Adrenal gland (tissue), 12 donors: Measurements from ENCODE around the gene FSIP2. TPM values are rescaled to one million over a fixed set of nuclear protein-coding genes. Genes with fewer than 3 reads are reported as not detected.

ENCODE experiments used
- DNase-seq, 7 donors: peaks; one replicate each; pipeline ENCODE4 v3.0.0-alpha.2; 2019 to 2020
- H3K27ac ChIP-seq, 5 donors: fragments of 200-600 bp; sonication (generic) in 4 of 5; 1 replicate in 3 of 5; 2 replicates in 2 of 5; pipeline versions ENCODE4 v1.5.1 to v1.8.0; 2016 to 2020; ENCODE audit warnings: mild to moderate bottlenecking in 1 of 5
- H3K27me3 ChIP-seq: fragments of 200-600 bp; 2 replicates; pipeline ENCODE4 v1.8.0; 2021
- H3K36me3 ChIP-seq, 2 donors: fragments of 200-600 bp; replicated peaks in 1 of 2; 1 replicate in 1 of 2; 2 replicates in 1 of 2; pipeline versions ENCODE4 v1.5.1 to v1.8.0; 2018 to 2022
- H3K4me1 ChIP-seq, 2 donors: fragments of 200-600 bp; replicated peaks in 1 of 2; 1 replicate in 1 of 2; 2 replicates in 1 of 2; pipeline versions ENCODE4 v1.5.1 to v1.8.0; 2018 to 2021
- H3K4me3 ChIP-seq, 4 donors: fragments of 200-600 bp; sonication (generic) in 3 of 4; one replicate each; pipeline ENCODE4 v1.5.1; 2016 to 2018
- H3K9me3 ChIP-seq, 3 donors: fragments of 200-600 bp; sonication (generic) in 1 of 3; replicated peaks in 1 of 3; 1 replicate in 2 of 3; 2 replicates in 1 of 3; pipeline versions ENCODE4 v1.5.1 to v1.8.0; 2016 to 2021
- CTCF ChIP-seq, 6 experiments: fragments of 450-650 bp in 4 of 6; fragments of 200-600 bp in 2 of 6; sonication (generic) in 1 of 6; IDR thresholded peaks; 1 replicate in 5 of 6; 2 replicates in 1 of 6; pipeline versions ENCODE4 v1.5.1 to v1.8.0; 2016 to 2021; ENCODE audit warnings: antibody characterized with exemption in 6 of 6, mild to moderate bottlenecking in 2 of 6, moderate library complexity in 1 of 6
- POLR2A ChIP-seq, 2 donors: fragments of 450-650 bp; IDR thresholded peaks; one replicate each; pipeline ENCODE4 v1.6.1; 2017; ENCODE audit warnings: antibody characterized with exemption in 2 of 2, mild to moderate bottlenecking in 2 of 2, moderate library complexity in 1 of 2
- WGBS, 4 donors: extraction: QIAGEN DNeasy Blood & Tissue Kit in 2 of 4; methylation state at CpG; one replicate each; pipeline versions ENCODE4 v1.1.5 to v1.1.7; 2013 to 2017; 5-methylcytosine and 5-hydroxymethylcytosine counted together
- intact Hi-C, 2 donors: fragments of 100-400 bp; cut with DNase I; formaldehyde crosslinking; loops; one replicate each; pipeline versions ENCODE4 v1.14.1 to v1.15.0; 2022 to 2023
- polyA plus RNA-seq, 3 donors: library from polyadenylated mRNA; stranded (reverse); fragments of 200-250 nt in 2 of 3; fragments of 350-450 nt in 1 of 3; fragmentation: Illumina TruSeq in 1 of 3; extraction: RNeasy Lipid Tissue Mini Kit (QIAGEN cat#74804) in 1 of 3; gene quantifications; one replicate each; pipeline ENCODE4 v1.2.3, GENCODE V29; 2013 to 2014
- total RNA-seq, 9 donors: library from RNA; depleted of rRNA in 4 of 9; stranded (reverse); fragments of >200 nt in 4 of 9; fragments of 120-200 nt in 1 of 9; fragmentation: NEBNext Ultra II Directional in 1 of 9; extraction: Animal tissue kit (Norgen Biotek cat#: 25700) in 1 of 9; gene quantifications; one replicate each; pipeline versions ENCODE4 v1.1.0 to v1.2.4, GENCODE V29; 2013 to 2023
- donor health status: healthy with polysubstance abuse.
- donor health status: Bipolar disorder and iron deficiency.
- donor health status: DM: yes; HTN: yes; CAD: no.
- donor health status: DM: no; HTN: no; CAD: no.
- donor health status: DM: no; HTN: no; CAD: no.
- donor health status: DM: yes; HTN: yes; CAD: no.

Gene FSIP2
- total and polyA plus RNA-seq, 12 donors = 0.06 to 3.0 (median 0.73) TPM

GRCh38 chr2:185823773-185824172 lies 85.2 kb downstream of the FSIP2 start:
- no peaks in the 10 kb centered on the region for H3K4me1 ChIP-seq
- no peak overlapping the region for H3K4me3 ChIP-seq
- no peaks in the 10 kb centered on the region for H3K9me3 ChIP-seq
- TF ChIP-seq CTCF (IDR thresholded peaks at IDR 0.05) (no peak), POLR2A (IDR thresholded peaks at IDR 0.05) (no peak)
- intact Hi-C loops = no loop called here
- no peak overlapping the region for H3K27ac ChIP-seq
- no peak for DNase-seq
- no peaks in the 10 kb centered on the region for H3K36me3 ChIP-seq
- H3K27me3 ChIP-seq = no peaks in the 10 kb centered on the region
- 93 to 96% (median 93%) methylated on average over 2 of the region's 2 CpGs for WGBS, 4 donors

DNA sequence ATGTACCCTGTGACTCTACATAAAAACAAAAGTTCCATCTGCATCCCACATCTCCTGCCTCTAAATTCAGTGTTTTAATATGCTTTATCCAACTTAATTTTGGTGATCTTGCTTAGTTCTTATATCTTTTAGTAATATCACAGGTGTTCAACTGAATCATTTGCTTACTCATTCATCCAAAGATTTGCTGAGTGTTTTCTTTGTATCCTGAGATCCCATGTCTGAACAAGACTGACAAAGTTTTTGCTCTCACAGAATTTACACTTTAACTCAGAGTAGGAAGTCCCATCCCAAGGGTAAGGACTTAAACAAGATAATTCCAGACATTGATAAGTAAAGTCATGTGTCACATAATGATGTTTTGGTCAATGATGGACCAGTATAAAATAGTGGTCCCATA lies 87.0 kb downstream of the FSIP2 start:
- Histone ChIP-seq H3K27ac (no peak overlapping the region), H3K9me3 (no peaks in the 10 kb centered on the region), H3K36me3 (no peaks in the 10 kb centered on the region), H3K4me3 (no peak overlapping the region), H3K4me1 (no peaks in the 10 kb centered on the region), H3K27me3 (no peaks in the 10 kb centered on the region)
- intact Hi-C loops = no loop called here
- no peak for DNase-seq
- TF ChIP-seq CTCF (IDR thresholded peaks at IDR 0.05) (no peak), POLR2A (IDR thresholded peaks at IDR 0.05) (no peak)

GRCh38 chr2:185828326-185828725 lies 89.7 kb downstream of the FSIP2 start:
- H3K27ac ChIP-seq = no peak overlapping the region
- no peak for TF ChIP-seq CTCF (IDR thresholded peaks at IDR 0.05)
- no peak for TF ChIP-seq POLR2A (IDR thresholded peaks at IDR 0.05)
- intact Hi-C loops = no loop called here
- H3K4me3 ChIP-seq = no peak overlapping the region
- H3K9me3 ChIP-seq = no peaks in the 10 kb centered on the region
- WGBS, 4 donors = 63 to 78% (median 71%) methylated on average over 3 of the region's 3 CpGs
- H3K36me3 ChIP-seq = no peaks in the 10 kb centered on the region
- no peaks in the 10 kb centered on the region for H3K4me1 ChIP-seq
- H3K27me3 ChIP-seq = no peaks in the 10 kb centered on the region
- no peak for DNase-seq

DNA sequence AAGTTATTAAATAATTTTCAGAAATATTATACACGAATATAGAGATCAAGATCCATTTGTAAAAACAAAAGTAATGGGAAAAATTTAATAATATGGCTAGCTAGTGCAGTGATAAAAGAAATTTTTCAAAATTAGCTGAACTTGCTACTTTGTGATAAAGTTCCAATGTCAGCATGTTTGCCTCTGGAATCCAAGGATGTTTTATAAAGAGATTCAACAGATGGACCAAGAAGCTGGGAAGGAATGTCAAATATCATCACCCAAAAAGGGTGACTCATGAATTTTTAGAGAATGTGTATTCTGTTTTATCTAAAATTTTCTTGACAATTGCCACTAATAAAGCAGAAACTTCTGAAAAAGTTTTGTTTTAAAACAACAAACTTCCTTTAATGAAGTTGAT lies 95.3 kb downstream of the FSIP2 start:
- Histone ChIP-seq H3K27me3 (no peaks in the 10 kb centered on the region), H3K36me3 (no peaks in the 10 kb centered on the region), H3K9me3 (peaks cover 0 to 4% (median 0%) of the 10 kb centered on the region in 3 donors), H3K27ac (no peak overlapping the region), H3K4me1 (no peaks in the 10 kb centered on the region), H3K4me3 (no peak overlapping the region)
- 66 to 83% (median 77%) methylated on average over 1 of the region's 1 CpG for WGBS, 4 donors
- intact Hi-C loops = no loop called here
- no peak for TF ChIP-seq POLR2A (IDR thresholded peaks at IDR 0.05)
- DNase-seq = no peak

GRCh38 chr2:185835974-185836373 lies 97.4 kb downstream of the FSIP2 start:
- no peaks in the 10 kb centered on the region for H3K4me1 ChIP-seq
- H3K27me3 ChIP-seq = no peaks in the 10 kb centered on the region
- no peak for TF ChIP-seq POLR2A (IDR thresholded peaks at IDR 0.05)
- no peak for TF ChIP-seq CTCF (IDR thresholded peaks at IDR 0.05)
- no peak for DNase-seq
- H3K4me3 ChIP-seq = no peak overlapping the region
- peaks cover 0 to 4% (median 0%) of the 10 kb centered on the region in 3 donors for H3K9me3 ChIP-seq
- intact Hi-C loops = no loop called here
- WGBS, 4 donors = 87 to 94% (median 93%) methylated on average over 8 of the region's 8 CpGs
- H3K36me3 ChIP-seq = no peaks in the 10 kb centered on the region
- no peak overlapping the region for H3K27ac ChIP-seq
